Measurements from ENCODE around the gene DNTT.
A peak's percentile ranks its signal among the peaks of the same experiment; 100 is the strongest.

Gene DNTT

DNA sequence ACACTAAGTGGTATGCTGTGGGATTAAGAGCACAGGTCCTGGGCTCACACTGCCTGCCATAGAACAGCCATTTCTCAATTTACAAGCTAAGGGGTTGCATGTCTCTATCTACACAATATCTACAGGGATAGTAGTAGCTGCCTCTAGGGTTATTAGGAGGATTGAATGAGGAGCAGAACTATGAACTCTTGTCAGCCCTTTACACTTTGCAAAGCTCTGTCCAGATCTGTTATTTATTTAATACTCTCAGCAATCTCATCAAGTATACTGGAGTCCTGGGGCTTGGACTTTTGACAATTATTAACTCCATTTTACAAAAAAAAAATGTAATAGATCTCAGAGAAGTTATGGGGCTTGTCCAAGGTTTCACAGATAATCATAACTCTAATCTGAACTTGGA, 47.8 kb downstream of the DNTT start:
- no peak for DNase-seq

DNA sequence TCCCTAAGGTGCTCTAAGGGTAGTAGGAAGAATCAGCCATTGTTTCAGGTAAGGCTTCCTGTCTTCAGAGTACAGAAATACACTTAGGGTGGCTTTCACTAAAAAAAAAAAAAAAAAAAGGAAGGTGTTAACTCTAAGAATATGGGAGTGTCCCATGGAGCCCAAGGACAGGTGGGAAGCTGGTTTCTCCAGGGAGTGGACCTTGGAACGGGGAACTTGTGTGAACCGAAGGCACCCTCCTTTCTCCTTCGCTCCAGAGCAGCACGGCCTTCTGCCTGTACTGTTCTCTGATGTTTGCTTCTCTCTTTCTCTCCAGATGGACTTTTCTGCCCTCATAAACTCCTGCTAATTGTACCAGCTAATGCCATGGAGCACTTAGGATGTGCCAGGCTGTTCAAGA, 48.3 kb downstream of the DNTT start:
- no peak for DNase-seq

DNA sequence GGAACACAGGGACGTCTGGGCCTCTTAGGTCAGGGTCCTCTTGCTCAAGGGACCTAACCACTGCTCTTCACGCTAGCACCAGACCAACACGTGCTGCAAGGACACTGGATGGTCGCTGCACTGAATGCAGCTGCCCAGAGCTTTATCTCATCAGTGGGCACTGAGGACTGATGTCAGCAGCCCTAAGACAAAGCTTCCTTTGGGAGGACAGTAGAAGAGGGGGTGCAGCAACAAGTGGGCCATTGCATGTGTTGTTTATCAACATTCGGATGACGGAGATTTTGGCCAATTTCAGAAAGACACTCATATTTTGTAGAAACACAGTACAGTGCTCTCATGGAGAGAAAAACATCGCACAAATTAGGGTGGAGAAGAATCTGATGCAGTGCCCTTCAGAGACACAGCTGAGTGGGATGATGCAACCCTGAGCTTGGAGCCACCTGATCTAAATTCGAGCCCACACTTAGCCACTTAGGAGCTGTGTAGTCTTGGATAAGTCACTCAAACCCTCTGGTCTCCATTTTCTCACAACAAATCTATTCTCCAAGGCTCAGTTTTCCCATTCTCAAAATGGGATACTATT, 52.9 kb downstream of the DNTT start:
- no peak for DNase-seq

DNA sequence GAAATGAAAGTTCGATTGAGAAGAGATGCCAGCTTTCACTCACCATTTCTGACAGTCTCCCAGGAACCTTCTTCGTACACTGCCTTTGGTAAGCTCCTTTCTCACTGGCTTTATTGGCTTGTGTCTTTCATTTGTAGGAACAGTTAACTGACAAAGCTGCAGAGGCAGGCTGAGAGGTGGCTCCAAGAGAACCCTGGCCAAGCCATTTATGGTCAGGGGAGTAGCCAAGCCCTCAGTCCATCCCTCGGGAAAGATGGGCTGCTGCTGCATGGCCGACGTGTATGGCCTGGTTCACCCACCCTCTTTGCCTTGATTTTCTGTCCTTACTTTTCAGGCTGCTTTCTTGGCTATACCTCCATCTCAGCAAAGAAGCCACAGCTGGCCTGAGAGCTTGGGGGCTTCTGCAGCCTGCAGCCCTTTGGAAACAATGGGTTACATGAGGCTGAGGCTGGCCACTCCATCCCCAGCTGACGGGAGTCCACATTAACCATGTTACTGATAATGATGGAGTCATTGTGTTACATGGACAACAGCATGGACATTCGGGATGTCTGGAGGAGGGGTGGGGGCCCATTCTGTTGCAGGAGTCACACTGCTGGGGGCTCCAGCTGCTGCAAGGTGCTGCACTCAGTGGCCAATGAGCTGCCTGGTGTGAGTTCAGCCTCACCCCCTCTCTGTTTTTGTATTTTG, 54.8 kb downstream of the DNTT start, which contains the start of gene OPALIN:
OPALIN (minus strand) TSS at position 152 of the 690 bp plus-strand sequence; CDS start at position 46, 106 bp downstream.
- DNase-seq = no peak

DNA sequence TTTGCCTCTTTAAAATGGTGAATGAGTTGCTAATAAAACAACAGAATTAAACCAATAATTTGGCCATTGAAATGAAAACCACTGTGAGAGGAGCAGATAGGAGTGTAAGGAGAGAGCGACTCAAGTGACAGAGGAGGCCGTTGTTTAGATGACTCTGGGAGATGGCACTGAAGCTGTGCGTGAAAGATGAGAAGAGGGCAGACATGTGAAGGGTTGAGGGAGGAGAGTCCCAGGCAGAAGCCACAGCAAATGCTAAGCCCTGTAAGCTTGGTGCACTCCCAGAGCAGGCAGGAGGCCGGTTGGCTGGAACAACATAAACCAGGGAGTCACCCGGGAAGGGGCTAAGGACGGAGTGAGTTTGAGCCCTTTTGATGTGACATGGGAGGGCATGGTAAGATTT, 55.4 kb downstream of the DNTT start:
- DNase-seq = no peak

DNA sequence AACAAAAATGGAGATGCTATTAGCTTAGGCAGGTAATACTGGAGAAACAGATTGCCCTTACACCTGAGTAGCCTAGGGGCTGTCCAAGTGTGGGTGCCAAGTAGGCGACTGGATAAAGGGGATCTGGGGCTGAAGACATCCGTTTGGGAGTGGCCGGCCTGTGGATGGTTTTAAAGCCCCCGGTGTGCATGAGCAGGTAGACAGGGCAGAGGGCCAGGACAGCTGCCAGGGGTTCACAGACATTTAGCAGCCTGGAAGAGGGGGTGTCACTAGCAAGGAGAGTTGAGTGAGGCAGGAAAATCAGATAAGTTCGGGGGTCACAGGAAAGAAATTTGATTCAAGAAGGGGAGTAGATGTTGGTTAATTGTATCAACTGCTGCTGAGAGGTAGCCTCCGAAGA, 56.1 kb downstream of the DNTT start:
- DNase-seq = no peak

DNA sequence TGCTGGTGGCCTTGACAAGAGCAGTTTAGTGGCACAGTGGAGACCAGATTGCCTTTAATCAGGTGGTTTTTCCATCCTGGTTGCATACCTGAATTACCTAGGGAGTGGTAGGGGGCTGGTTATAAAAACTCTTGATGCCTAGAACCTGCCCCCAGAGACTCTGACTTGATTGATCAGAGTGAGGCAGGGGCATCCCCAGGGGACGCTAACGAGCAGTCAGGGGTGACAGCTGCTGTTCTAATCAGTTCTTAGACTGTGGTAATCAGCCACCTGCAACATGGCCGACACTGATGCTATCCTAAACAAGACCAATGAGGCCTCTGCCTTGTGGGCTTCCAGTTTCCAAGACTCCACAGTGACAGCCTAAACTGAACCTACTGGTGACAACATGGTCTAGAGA, 56.5 kb downstream of the DNTT start:
- no peak for DNase-seq

DNA sequence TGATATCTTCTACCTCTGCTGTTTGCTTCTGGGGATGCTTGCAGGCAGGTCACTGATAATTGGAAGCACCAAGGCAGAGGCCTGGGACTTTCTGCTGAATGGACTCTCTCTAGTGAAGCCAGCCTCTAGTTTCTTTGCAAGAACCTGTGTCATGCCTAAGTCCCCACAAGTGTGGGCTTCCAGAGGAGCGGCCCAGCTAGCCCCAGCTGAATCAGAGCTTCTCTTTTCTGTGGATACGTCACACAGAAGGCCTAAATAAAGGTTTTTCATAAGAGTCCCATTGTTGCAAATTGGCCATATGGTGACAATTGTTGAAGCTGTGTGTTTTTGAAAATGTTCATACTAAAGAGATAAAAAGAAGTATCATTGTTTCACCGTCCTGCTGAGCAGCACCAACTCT, 61.3 kb downstream of the DNTT start:
- DNase-seq = no peak

DNA sequence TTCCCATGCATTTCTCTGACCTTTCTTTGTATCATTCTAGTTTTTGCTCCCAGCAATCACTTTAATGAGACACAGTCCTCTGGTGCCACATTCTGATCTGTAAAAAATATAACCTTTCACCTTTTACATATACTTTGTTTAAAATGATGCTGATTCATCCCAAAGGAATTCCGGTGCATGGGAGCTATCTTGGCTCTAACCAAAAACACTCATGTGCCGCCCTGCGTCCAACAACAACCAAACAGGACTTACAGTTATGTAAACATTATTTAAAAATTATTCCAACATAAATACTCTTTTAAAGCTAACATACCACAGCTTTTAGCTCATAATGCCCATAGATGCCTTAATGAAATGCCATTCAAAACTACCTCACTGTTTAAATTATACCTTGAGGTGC, 62.3 kb downstream of the DNTT start:
- DNase-seq = no peak

DNA sequence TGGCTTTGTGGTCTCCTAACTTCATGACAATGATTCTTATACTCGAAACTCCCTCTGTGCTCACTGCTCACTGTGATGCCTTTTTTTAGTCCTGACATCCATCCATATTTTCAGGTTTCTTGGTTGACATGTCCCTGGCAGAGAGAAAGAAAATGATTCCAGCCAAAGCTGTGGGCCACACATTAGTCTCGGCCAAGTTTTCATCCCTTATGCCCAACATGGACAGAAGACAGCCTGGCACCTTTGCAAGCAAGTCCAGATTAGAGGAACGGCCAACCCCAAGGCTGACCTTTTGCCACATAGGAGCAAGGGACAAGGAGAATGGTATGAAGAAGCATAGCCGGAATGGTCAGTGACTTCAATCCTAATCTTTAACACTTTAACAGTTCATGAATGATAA, 63.2 kb downstream of the DNTT start:
- DNase-seq = no peak

DNA sequence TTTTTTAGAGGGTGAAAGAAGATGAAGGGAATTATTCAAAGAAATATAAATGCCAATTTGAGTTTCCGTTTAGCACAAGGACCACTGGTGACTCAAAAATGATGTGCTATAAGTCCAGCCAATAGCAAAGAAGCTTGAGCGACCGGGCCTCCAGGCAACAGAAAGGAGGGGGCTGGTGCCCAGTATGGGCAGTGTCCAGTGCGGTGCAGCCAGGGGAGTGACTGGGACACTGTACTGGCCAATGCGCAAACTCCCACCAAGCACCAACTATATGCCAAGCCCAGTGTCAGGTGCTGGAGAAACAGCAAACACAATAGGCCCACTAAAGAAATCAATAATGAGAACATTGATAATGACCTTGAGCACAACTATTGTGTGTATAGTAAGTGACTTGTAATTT, 64.7 kb downstream of the DNTT start:
- no peak for DNase-seq

DNA sequence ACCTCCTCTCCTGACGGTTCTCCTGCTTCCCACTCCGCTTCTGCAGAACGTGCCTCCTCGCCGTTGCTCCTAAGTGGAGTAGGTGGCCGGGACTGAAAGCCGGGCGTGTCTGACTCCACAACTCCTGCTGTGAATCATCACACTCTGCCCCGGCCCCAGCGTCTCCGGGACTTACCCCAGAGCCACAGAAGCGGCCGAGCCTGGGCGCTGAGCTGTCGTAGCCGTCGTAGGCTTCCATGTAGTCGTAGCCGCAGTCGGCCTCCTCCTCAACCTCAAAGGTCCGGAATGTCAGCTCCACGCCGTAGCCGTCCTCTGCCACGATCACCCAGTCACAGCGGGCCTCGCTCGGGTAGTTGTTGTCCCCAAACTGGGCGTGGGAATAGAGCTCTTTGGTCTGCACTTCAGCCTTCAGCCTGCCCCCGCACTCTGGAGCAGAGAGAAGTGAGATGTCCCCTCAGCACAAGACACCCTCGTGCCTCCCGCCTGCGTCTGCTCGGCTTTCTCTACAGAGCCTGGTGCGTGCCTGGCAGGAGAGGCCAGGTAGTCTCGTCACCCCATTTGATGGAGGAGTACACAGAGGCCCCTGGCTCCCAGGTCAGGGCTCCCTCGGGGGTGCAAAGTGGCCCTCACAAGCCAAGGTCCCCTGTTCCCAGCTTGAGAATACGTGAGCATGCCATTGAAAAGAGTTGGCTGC, 65.8 kb downstream of the DNTT start:
- no peak for DNase-seq

DNA sequence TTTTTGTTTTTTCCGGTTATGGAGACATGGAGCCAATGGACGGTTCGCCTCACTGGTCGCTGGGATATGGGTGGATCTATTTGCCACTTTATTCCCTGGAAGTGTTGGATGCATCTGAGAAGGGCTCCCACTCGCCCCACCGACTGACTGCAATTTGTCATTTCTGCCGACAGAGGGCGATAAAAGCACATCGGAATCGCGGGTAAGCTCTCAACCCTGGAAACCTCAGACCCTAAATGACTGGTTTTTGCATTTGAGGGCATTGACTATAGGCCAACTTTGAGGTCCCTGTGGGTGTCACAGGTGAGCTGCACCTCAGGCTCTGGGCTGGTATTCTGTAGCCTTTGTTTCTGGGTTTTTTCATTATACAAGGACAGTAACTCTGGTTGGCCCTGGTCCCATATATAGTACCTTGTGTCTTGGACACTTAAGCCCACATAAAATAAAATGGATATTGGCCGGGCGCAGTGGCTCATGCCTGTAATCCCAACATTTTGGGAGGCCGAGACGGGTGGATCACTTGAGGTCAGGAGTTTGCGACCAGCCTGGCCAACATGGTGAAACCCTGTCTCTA, 66.4 kb downstream of the DNTT start:
- peak; percentile 18 for DNase-seq

DNA sequence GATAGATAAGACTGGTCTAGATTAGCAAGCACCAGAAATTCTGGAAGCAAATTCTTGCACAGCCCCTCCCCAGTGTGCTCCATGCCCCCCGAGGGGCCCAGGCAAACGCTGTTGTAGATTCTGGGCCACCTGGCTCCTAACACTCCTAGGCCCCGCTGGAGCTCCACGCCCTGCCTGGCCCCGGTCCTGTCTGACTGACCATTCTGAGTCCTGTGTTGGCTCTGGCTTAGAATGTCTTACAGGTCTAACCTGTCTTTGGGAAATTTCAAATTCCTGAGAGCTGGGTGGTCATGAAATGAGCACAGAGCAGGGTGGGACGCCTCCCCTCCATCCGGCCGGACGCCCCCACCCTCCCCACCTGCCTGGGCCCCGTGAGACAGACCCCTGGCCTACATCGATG, 67.1 kb downstream of the DNTT start:
- no peak for DNase-seq

DNA sequence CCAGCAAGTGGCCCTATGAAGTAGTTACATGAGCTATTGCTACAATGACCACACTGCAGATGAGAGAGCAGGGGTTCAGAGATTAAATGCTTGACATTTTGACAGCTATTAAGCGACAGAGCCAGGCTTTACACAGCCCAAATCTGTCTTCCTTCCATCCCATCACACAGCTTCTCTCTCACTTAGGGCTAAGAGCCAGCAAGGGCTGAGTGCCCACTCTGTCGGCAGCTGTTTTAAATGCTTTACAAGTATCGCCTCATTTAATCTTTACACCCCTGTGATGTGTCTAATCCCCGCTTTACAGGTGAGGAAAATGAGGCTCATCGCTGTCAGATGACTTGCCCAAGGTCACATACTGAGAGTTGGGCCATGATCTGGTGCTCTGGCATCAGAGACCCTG, 69.8 kb downstream of the DNTT start:
- DNase-seq = no peak

DNA sequence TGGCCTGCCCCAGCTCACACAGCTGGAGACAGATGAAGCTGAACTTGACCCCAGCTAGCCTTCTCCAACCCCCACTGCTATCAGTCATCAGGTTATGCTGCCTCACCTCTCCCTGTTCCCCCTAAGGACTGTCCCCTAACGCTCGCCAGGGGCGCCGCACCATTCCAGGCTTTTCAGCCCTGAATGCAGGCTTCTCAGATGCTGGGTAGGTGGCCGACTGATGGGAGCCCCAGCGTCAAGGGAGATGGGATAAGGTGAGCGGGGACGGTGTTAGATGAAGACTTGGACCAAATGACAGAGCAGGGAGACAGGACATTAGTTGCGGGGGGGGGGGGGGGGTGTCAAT, 70.4 kb downstream of the DNTT start:
- peak; percentile 24 for DNase-seq

DNA sequence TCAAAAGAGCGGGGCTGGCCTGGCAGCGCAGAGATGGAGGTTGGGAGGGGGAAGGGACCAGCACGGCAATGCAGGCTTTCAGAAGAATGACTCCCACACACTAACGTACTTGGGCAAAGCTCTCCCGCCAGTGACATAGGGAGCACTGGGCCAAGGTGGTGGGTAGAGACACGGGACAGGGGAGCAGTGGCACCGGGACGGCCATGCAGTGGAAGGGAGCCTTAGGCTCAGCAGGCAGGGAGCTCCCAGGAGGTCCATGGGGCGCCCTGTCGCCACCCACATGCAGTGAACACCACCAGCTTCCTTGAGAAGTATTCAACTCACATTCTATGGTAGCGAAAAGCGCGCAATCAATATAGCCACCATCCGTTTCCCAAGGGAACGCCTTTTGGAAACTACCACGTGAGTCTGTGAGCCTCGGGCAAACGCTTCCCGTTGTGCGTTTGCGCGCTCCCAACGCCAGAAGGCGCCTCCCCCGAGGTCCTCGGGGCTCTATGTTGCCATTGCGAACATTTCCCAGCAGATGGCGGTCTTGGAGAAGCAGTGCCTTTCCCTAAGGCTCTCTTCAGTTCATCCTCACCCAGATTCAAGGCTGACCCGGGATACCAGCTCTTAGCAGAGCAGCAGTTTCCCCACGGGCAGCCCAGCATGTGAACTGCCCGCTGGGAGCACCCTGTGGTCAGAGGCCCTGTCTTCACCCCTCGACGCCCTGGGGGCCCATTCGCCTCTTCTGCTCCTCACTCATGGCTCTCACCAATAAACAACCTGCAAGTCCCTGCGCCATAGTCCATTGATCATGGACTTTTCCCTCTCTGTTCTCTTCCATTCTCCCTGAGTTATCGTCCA, 71.0 kb downstream of the DNTT start:
- peak; percentile 87 for DNase-seq

DNA sequence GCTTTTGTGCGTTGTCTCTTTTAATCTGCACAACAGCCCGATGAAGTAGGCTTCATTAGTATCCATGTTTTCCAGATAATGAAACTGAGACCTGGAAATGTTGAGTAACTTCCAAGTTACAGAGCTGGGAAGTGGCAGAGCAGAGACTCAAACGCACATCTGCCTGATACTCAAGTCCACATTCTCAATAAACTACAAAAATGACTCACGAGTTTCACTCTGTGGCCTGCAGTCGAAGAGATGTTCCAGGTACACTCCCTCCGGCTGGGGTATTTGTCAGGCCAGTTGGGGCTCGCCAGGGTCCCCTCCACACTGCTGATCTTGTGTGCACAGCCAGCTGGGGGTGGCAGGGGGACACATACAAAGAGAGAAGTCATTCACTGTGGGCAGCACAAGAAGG, 72.2 kb downstream of the DNTT start:
- DNase-seq = no peak

DNA sequence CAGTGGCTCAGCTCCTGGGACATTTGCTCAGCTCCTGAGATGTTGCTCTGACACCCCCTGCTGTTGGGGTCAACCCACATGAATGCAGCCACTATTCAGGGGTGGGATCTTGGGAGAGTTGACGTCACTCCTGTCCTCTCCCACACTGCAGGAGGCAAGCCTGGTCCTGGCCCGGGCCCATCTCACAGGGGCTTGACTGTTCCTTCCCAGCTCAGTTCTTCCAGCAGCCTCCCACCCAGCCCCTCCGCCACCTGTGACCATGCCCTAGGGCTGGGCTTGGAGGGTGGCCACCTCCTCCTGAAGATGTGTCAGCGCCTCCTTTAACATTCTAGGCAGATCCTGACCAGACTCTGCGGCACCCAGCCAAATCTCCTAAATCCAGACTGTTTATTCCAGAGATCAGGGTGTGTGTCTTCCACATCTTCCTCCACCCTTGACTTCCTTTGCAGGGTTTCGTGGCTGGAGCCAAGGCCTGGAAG, 73.6 kb downstream of the DNTT start:
- no peak for DNase-seq

DNA sequence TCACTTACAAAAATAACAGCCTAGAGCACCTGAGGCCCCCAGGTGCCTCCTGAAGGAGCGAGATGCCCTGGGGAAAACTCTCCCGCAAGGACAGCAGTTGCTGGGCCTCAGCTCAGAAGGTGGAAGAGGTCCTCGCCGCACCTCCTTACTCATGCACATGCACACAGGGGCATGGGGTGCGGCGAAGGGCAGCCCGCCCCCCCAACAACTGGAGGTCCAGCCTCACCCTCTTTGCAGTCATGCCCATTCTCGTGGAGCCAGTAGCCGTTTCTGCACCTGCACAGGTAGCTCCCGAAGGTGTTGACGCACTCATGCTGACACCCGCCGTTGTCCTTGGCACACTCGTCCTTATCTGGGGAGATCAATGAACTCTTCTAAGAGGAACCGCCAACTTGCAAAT, 74.5 kb downstream of the DNTT start:
- no peak for DNase-seq

DNA sequence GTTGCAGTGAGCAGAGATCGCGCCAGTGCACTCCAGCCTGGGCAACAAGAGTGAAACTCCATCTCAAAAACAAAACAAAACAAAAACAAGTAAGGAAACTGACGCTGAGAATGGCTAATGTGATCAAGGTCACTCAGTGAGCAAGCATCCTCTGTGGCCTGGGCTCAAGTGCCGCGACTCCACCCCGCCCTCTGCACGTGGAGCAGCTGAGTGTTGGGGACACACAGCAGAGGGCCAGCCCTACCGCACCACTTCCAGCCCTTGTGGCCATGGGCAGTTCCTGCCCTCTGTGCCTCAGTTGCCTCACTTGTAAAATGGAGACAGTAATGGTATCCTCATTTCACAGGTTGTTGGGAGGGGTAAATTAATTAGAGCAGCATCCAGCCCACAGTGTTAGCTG, 75.5 kb downstream of the DNTT start:
- no peak for DNase-seq

DNA sequence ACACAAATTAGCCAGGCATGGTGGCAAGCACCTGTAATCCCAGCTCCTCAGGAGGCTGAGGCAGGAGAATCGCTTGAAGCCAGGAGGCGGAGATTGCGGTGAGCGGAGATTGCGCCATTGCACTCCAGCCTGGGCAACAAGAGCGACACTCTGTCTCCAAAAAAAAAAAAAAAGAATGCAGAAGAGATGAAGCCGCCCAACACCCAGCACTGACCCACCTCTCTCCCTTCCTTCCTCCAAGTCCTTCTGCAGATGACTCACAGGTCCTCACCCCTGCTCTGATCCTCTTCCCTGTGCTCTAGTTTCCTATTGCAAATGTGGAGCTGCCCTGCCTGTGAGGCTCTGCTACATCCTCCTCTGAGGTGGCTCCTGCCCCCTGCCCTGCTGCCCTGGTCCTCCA, 76.6 kb downstream of the DNTT start:
- no peak for DNase-seq

DNA sequence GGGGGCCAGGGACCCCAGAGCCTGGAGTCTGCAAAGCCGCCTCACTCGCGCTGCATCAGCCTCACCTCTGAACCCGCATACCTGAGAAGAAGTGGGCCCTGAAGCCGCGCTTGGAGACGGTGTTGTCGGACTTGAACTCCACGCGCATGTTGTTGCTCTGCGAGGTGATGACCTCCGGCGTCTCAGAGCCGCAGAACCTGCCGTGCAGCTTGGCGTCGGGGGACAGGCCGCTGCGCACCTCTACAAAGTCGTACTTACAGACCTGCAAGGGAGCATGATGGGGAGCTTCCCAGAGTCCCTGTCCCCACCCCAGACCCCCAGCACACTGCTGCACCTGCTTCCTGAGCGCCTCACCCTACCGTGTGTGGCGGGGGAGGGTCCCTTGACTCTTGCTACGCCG, 80.3 kb downstream of the DNTT start:
- DNase-seq = no peak

Measured in NCI-H1694 (cell line).